Measurements from ENCODE around the gene NHS. TPM values are rescaled to one million over a fixed set of nuclear protein-coding genes. Genes with fewer than 3 reads are reported as not detected.
A peak's percentile ranks its signal among the peaks of the same experiment; 100 is the strongest.

The NHS gene
- total and polyA plus RNA-seq, 10 donors: 0.32 to 3.1 (median 2.1) TPM

DNA sequence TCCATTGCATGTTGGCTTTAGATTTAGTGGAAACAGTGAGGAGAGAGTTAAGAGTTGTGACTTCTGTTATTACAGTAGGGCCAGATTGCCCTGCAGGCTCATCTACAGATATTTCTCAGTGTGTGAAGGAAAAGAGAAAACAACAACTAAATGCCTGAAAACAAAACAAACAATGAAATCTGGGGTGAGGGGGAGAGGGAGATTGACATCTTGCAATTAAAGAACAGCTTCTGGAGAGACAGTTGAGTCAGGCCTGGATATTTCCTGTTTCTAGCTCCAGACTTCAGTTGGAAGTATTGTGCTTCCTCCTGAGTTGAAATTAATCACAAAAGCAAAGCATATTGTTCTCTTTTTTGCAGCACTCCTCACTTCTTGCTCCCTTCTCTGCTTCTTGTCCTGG is 254.0 kb downstream of the NHS start:
- Histone ChIP-seq H3K27me3 (replicated peaks in 1 of 7) (peaks cover 0 to 7% (median 0%) of the 10 kb centered on the region in 7 donors), H3K4me3 (no peak overlapping the region), H3K4me1 (no peaks in the 10 kb centered on the region), H3K36me3 (no peaks in the 10 kb centered on the region), H3K27ac (no peak overlapping the region), H3K9me3 (no peaks in the 10 kb centered on the region)
- TF ChIP-seq POLR2AphosphoS5 (IDR thresholded peaks at IDR 0.05): no peak
- TF ChIP-seq, protein P1, sequence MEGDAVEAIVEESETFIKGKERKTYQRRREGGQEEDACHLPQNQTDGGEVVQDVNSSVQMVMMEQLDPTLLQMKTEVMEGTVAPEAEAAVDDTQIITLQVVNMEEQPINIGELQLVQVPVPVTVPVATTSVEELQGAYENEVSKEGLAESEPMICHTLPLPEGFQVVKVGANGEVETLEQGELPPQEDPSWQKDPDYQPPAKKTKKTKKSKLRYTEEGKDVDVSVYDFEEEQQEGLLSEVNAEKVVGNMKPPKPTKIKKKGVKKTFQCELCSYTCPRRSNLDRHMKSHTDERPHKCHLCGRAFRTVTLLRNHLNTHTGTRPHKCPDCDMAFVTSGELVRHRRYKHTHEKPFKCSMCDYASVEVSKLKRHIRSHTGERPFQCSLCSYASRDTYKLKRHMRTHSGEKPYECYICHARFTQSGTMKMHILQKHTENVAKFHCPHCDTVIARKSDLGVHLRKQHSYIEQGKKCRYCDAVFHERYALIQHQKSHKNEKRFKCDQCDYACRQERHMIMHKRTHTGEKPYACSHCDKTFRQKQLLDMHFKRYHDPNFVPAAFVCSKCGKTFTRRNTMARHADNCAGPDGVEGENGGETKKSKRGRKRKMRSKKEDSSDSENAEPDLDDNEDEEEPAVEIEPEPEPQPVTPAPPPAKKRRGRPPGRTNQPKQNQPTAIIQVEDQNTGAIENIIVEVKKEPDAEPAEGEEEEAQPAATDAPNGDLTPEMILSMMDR (IDR thresholded peaks at IDR 0.05 in 8 of 11, conservative IDR thresholded peaks at IDR 0.05 in 3 of 11): no peak
- no peak for TF ChIP-seq POLR2A (IDR thresholded peaks at IDR 0.05)
- DNase-seq: no peak
- intact Hi-C loops (cut with DNase I; ENCODE audit: low total_unique reads): no loop called here

GRCh38 chrX:17629519-17629918 is 254.5 kb downstream of the NHS start:
- Histone ChIP-seq H3K27me3 (replicated peaks in 1 of 7) (peaks cover 0 to 7% (median 0%) of the 10 kb centered on the region in 7 donors), H3K4me1 (no peaks in the 10 kb centered on the region), H3K4me3 (no peak overlapping the region), H3K36me3 (no peaks in the 10 kb centered on the region), H3K9me3 (no peaks in the 10 kb centered on the region), H3K27ac (no peak overlapping the region)
- TF ChIP-seq, protein P1 (IDR thresholded peaks at IDR 0.05 in 8 of 11, conservative IDR thresholded peaks at IDR 0.05 in 3 of 11): no peak
- TF ChIP-seq POLR2AphosphoS5 (IDR thresholded peaks at IDR 0.05) (no peak), POLR2A (IDR thresholded peaks at IDR 0.05) (no peak)
- WGBS, 5 donors: 66 to 100% (median 88%) methylated on average over 1 of the region's 1 CpG
- DNase-seq: no peak
- intact Hi-C loops (cut with DNase I; ENCODE audit: low total_unique reads): no loop called here

DNA sequence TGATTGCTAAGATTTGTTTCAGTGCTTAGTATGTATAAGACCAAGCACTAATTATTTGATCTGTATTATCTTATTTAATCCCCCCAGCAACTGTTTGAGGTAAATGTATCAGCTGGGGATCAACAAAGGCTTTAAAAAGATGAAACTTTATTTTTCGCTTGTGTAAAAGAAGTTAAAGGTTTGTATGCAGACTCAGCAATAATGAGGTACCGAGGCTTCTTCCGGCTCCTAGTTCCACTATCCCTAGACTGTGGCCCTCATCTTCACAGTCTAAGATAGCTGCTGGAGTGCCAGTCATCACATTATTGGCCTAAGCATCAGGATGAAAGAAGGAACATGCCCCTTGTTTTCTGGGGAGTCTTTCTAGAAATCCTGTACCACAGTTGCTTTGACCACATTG is 256.6 kb downstream of the NHS start:
- intact Hi-C loops (cut with DNase I; ENCODE audit: low total_unique reads): no loop called here

DNA sequence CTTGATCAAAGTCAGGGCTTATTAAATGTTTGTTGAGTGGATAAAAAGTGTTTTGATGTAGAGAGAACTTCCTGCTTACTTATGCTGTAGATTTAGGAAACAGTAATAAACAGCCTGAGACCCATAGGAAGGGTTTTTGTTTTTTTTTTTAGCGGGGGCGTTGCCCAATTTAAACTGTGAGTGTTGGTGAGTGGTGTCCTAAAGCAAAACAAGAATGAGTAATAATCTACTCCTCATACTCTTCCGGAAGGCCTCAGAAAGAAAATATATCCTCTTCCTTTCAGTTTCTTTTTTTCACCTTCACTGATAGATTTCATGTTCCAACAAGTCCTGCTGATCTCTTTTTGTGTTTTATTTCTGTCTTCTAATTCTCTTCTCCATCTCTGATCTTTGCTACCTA is 257.9 kb downstream of the NHS start:
- no peak for DNase-seq
- H3K9me3 ChIP-seq: no peaks in the 10 kb centered on the region
- H3K27me3 ChIP-seq (replicated peaks in 1 of 7): no peaks in the 10 kb centered on the region
- peak overlapping the region in 2 of 8 donors; percentile 4 to 9 for H3K27ac ChIP-seq
- no peak overlapping the region for H3K4me3 ChIP-seq
- TF ChIP-seq, protein P1 (IDR thresholded peaks at IDR 0.05 in 8 of 11, conservative IDR thresholded peaks at IDR 0.05 in 3 of 11): no peak
- TF ChIP-seq POLR2AphosphoS5 (IDR thresholded peaks at IDR 0.05) (no peak), POLR2A (IDR thresholded peaks at IDR 0.05) (no peak)
- no peaks in the 10 kb centered on the region for H3K36me3 ChIP-seq
- WGBS, 5 donors: 38 to 68% (median 57%) methylated on average over 3 of the region's 3 CpGs
- H3K4me1 ChIP-seq: no peaks in the 10 kb centered on the region
- intact Hi-C loops (cut with DNase I; ENCODE audit: low total_unique reads): no loop called here

More for the DNA sequence above, 256.6 kb downstream of the NHS start:
- WGBS, 5 donors: 87 to 100% (median 96%) methylated on average over 3 of the region's 3 CpGs
- H3K4me1 ChIP-seq: no peaks in the 10 kb centered on the region
- no peak overlapping the region for H3K4me3 ChIP-seq
- no peaks in the 10 kb centered on the region for H3K36me3 ChIP-seq
- H3K27me3 ChIP-seq (replicated peaks in 1 of 7): no peaks in the 10 kb centered on the region
- no peak for TF ChIP-seq POLR2AphosphoS5 (IDR thresholded peaks at IDR 0.05)
- TF ChIP-seq, protein P1 (IDR thresholded peaks at IDR 0.05 in 8 of 11, conservative IDR thresholded peaks at IDR 0.05 in 3 of 11): no peak
- no peak for TF ChIP-seq POLR2A (IDR thresholded peaks at IDR 0.05)
- H3K27ac ChIP-seq: no peak overlapping the region
- no peaks in the 10 kb centered on the region for H3K9me3 ChIP-seq
- no peak for DNase-seq
